T-cell (primary cell): ENCODE measurements around the gene IQSEC1. TPM values are rescaled to one million over a fixed set of nuclear protein-coding genes. Genes with fewer than 3 reads are reported as not detected.
A peak's percentile ranks its signal among the peaks of the same experiment; 100 is the strongest.

Source experiments
- ATAC-seq, 4 experiments: fragments of 200-7000 bp in 3 of 4; fragments of 150-1000 bp in 1 of 4; cut with Tn5 transposase; replicated peaks in 1 of 4; 1 replicate in 3 of 4; 2 replicates in 1 of 4; pipeline ENCODE4 v1.10.0; 2021; ENCODE audit warnings: moderate library complexity in 3 of 4, mild to moderate bottlenecking in 2 of 4, moderate number of reproducible peaks in 1 of 4
- CTCF ChIA-PET, 2 donors: fragments of 300-600 bp; sonication (Branson Sonifier 250); formaldehyde crosslinking; loops; one replicate each; lab custom pipeline; 2022; ENCODE audit warnings: antibody characterized with exemption in 2 of 2; lab: Charles Lee
- POLR2A ChIA-PET, 2 donors: fragments of 300-600 bp; sonication (Branson Sonifier 250); formaldehyde crosslinking; loops; one replicate each; lab custom pipeline; 2022; ENCODE audit warnings: antibody characterized with exemption in 2 of 2; lab: Charles Lee
- DNase-seq, 35 experiments: peaks; one replicate each; pipeline versions ENCODE4 v3.0.0 to v3.0.0-alpha.2; 2013 to 2023
- H3K27ac ChIP-seq: one replicate; pipeline ENCODE4 v1.5.1; 2013; ENCODE audit warnings: low read length
- H3K27me3 ChIP-seq, 2 experiments: replicated peaks in 1 of 2; 1 replicate in 1 of 2; 2 replicates in 1 of 2; pipeline versions ENCODE4 v1.6.1 to v1.7.0; 2013; ENCODE audit warnings: low read length in 1 of 2, mixed read lengths in 1 of 2; ENCODE audit not compliant: control insufficient read depth in 2 of 2, insufficient read depth in 2 of 2; ENCODE audit errors: extremely low read depth in 1 of 2
- H3K36me3 ChIP-seq, 2 donors: 1 replicate in 1 of 2; 2 replicates in 1 of 2; pipeline versions ENCODE4 v1.6.1 to v1.7.0; 2013; ENCODE audit warnings: low read length in 1 of 2; ENCODE audit not compliant: control insufficient read depth in 2 of 2, insufficient read depth in 1 of 2; ENCODE audit errors: extremely low read depth in 1 of 2
- H3K4me1 ChIP-seq, 2 experiments: 1 replicate in 1 of 2; 2 replicates in 1 of 2; pipeline versions ENCODE4 v1.6.1 to v1.7.0; 2013; ENCODE audit warnings: low read length in 2 of 2, mixed read lengths in 1 of 2; ENCODE audit not compliant: insufficient read depth in 2 of 2, control insufficient read depth in 1 of 2; ENCODE audit errors: extremely low read depth in 1 of 2
- H3K4me3 ChIP-seq, 2 donors: 1 replicate in 1 of 2; 2 replicates in 1 of 2; pipeline versions ENCODE4 v1.5.1 to v1.7.0; 2013; ENCODE audit warnings: mild to moderate bottlenecking in 2 of 2, low read length in 1 of 2, moderate library complexity in 1 of 2; ENCODE audit not compliant: control insufficient read depth in 1 of 2; ENCODE audit errors: extremely low read depth in 1 of 2
- H3K9me3 ChIP-seq: 2 replicates; pipeline ENCODE4 v1.7.0; 2013
- H3K27ac Mint-ChIP-seq, 2 donors: one replicate each; pipeline ENCODE4 v1.8.0; 2020 to 2021; ENCODE audit warnings: mild to moderate bottlenecking in 2 of 2, mixed read lengths in 2 of 2
- H3K27me3 Mint-ChIP-seq, 2 donors: one replicate each; pipeline ENCODE4 v1.8.0; 2021 to 2022; ENCODE audit warnings: mixed read lengths in 2 of 2
- H3K36me3 Mint-ChIP-seq: one replicate; pipeline ENCODE4 v1.8.0; 2021; ENCODE audit warnings: mixed read lengths
- H3K4me1 Mint-ChIP-seq, 3 donors: one replicate each; pipeline ENCODE4 v1.8.0; 2020 to 2022; ENCODE audit warnings: mixed read lengths in 3 of 3, mild to moderate bottlenecking in 1 of 3
- H3K4me3 Mint-ChIP-seq, 3 donors: one replicate each; pipeline ENCODE4 v1.8.0; 2020 to 2022; ENCODE audit warnings: mild to moderate bottlenecking in 3 of 3, mixed read lengths in 3 of 3, moderate library complexity in 3 of 3
- H3K9me3 Mint-ChIP-seq, 3 donors: one replicate each; pipeline ENCODE4 v1.8.0; 2020 to 2022; ENCODE audit warnings: mixed read lengths in 3 of 3
- WGBS: methylation state at CpG from one replicate; pipeline ENCODE4 v1.1.5; 2013; ENCODE audit warnings: missing lambda C conversion rate; ENCODE audit not compliant: insufficient coverage; 5-methylcytosine and 5-hydroxymethylcytosine counted together
- total RNA-seq, 35 experiments: library from RNA in 6 of 35; stranded (reverse) in 6 of 35; fragments of 120-200 nt in 1 of 35; gene quantifications; one replicate each; pipeline versions ENCODE4 v1.2.1 to v1.2.4 and lab custom pipeline; 2013 to 2026

The IQSEC1 gene
- total RNA-seq, 5 donors from 2014 or later (not counting 1 experiment from before 2014, with no cell fraction given): 73.7 to 113 (median 86.9) TPM

DNA sequence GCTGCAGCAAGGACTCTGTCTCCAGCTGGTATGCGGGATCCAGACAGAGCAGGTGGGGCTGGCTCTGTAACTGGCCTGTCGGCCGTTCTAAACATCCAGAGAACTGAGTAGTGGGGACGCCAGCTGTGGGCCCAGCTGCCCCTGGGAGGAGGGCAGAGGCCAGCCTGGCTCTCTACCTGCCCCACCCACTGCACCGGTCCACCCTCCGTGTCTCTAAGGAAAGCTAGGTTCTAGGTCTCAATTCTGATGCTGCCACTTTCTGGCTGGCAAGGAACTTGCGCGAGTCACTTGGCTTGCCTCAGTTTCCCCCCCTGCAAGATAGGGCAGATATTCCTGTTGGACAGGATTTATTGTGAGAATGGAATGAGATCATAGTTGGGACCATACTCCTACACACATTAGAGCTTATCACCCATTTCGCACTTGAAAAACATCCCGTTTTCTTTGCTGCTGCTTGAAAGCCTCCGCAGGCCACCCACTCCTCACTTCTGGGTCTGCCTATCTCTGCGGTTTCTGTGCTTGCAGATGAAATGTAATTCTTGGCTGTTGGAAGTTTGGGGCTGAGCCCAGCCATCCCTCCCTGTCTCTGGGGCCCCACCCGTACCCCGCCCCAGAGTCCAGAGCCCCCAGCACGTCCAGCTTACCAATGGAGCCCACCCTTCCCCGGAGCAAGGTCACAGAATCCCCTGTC is 65.8 kb downstream of the IQSEC1 start:
- H3K4me1 Mint-ChIP-seq: peaks cover 80 to 100% (median 99%) of the 10 kb centered on the region in 3 donors
- Histone ChIP-seq H3K27me3 (no peaks in the 10 kb centered on the region), H3K27ac (no peak overlapping the region), H3K4me1 (peaks cover 51 to 89% of the 10 kb centered on the region in 2 experiments), H3K4me3 (no peak overlapping the region), H3K9me3 (no peaks in the 10 kb centered on the region), H3K36me3 (peaks cover 0 to 32% of the 10 kb centered on the region in 2 donors)
- no peak for DNase-seq
- H3K36me3 Mint-ChIP-seq: peaks cover 14% of the 10 kb centered on the region
- no peaks in the 10 kb centered on the region for H3K27me3 Mint-ChIP-seq
- ChIA-PET CTCF (interaction anchor here (0.6 to 1.8 kb wide), 2 partner anchors 12 to 460 kb away, joined by 3 to 4 read pairs; no protein-coding TSS in a partner anchor), POLR2A (interaction anchor here in 1 of 2 donors (0.7 kb wide), 1 partner anchor 472 kb away, joined by 3 read pairs; no protein-coding TSS in a partner anchor)
- 90% methylated on average over 2 of the region's 16 CpGs for whole genome bisulfite sequencing
- H3K9me3 Mint-ChIP-seq: no peaks in the 10 kb centered on the region
- peak overlapping the region in 1 of 3 donors; percentile 89 for H3K4me3 Mint-ChIP-seq
- no peak for ATAC-seq
- peak overlapping the region; percentile 55 to 99 for H3K27ac Mint-ChIP-seq

DNA sequence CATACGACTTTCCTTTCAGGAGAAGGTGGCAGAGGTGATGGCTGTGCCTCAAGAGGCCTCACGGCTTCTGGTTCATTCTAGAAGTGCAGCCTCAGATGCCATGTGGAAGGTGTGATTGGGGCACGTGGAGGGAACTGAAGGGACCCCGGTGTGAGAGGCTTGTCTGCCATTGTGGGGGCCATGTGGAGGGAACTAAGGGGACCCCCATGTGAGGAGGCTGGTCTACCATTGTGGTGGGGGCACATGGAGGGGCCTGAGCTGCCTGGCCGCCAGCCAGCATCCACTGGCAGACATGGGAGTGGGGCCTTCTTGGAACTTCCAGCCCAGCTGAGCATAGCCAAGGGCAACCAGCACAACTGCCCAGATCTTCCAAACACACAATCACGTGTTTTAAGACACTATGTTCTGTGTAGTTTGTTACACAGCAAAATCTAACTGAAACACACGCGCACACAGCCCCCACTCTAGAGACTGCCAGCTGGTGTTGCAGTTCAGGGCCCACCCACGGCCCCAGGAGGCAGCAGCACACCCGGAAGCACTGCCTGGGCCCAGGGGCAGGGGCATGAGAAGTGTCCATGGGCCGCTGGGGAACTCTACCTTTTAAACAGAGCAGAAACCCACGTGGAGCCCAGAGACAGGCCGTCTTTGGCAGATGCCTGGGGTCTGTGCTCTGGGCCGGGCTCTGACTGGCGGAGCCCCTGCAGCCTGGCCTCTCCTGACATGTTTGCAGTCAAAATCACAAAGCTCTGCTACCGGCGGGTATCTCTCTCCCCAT is 66.8 kb downstream of the IQSEC1 start:
- peak overlapping the region; percentile 72 to 81 for H3K27ac Mint-ChIP-seq
- ChIA-PET POLR2A (no interaction called here), CTCF (interaction anchor here in 1 of 2 donors (1.8 kb wide), 1 partner anchor 11 kb away, joined by 4 read pairs; no protein-coding TSS in a partner anchor)
- H3K4me1 Mint-ChIP-seq: peaks cover 78 to 98% (median 97%) of the 10 kb centered on the region in 3 donors
- peaks cover 46 to 87% of the 10 kb centered on the region in 2 experiments for H3K4me1 ChIP-seq
- H3K36me3 ChIP-seq: peaks cover 3 to 35% of the 10 kb centered on the region in 2 donors
- 94% methylated on average over 12 of the region's 17 CpGs for WGBS
- no peaks in the 10 kb centered on the region for H3K9me3 ChIP-seq
- no peak overlapping the region for H3K27ac ChIP-seq
- DNase-seq (no peak), ATAC-seq (no peak)
- H3K4me3 ChIP-seq: no peak overlapping the region
- H3K9me3 Mint-ChIP-seq: no peaks in the 10 kb centered on the region
- peak overlapping the region in 1 of 3 donors; percentile 89 for H3K4me3 Mint-ChIP-seq
- H3K27me3 ChIP-seq: no peaks in the 10 kb centered on the region
- H3K36me3 Mint-ChIP-seq: peaks cover 20% of the 10 kb centered on the region
- no peaks in the 10 kb centered on the region for H3K27me3 Mint-ChIP-seq

DNA sequence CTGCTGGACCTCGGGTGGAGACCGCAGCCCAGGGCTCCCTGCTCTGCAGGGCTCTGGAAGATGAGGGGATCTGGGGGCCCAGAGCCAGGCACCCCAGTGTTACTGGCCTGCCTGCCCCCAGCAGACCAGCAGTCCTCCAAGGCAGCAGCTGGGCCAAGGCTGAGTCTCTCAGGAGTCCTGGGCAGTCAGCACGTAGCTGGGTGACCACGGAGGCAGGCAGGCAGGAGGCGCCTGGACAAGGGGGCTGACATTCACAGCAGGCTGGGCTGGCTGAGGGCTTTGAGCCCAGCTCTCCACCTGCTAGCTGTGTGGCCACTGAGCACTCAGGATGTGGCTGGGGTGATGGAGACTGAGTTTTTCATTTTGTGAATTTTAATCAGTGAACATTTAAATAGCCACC is 67.9 kb downstream of the IQSEC1 start:
- no peak for DNase-seq
- Histone ChIP-seq H3K4me3 (no peak overlapping the region), H3K27me3 (no peaks in the 10 kb centered on the region), H3K4me1 (peaks cover 35 to 79% of the 10 kb centered on the region in 2 experiments), H3K9me3 (no peaks in the 10 kb centered on the region), H3K27ac (no peak overlapping the region), H3K36me3 (peaks cover 8 to 44% of the 10 kb centered on the region in 2 donors)
- no peaks in the 10 kb centered on the region for H3K9me3 Mint-ChIP-seq
- peaks cover 71 to 96% (median 94%) of the 10 kb centered on the region in 3 donors for H3K4me1 Mint-ChIP-seq
- ATAC-seq: no peak
- peak overlapping the region in 1 of 3 donors; percentile 26 for H3K4me3 Mint-ChIP-seq
- 94% methylated on average over 5 of the region's 5 CpGs for WGBS
- no peaks in the 10 kb centered on the region for H3K27me3 Mint-ChIP-seq
- ChIA-PET CTCF (interaction anchor here in 1 of 2 donors (2.2 kb wide), 1 partner anchor 10 kb away, joined by 8 read pairs; no protein-coding TSS in a partner anchor), POLR2A (interaction anchor here in 1 of 2 donors (1.3 kb wide), 1 partner anchor 15 kb away, joined by 4 read pairs; no protein-coding TSS in a partner anchor)
- peak overlapping the region; percentile 67 to 81 for H3K27ac Mint-ChIP-seq
- peaks cover 24% of the 10 kb centered on the region for H3K36me3 Mint-ChIP-seq

DNA sequence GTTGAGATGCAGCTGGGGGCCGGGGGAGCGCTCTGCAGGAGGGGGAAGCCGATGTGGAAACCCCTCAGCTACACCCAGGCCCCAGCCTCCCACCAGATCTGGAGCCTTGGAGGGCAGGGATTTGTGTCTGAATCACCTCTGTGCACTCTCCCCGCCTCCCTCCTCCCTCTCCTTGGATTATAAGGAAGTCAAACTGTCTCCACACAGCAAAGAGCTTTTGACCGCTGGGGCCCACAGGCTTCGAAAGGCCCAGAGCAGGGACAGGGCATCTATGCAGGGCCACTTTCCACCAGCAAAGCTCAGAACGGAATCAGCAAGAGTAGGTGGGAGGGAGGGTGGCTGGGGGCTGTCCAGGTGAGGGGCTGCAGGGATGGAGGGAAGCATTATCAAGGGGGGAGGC is 68.9 kb downstream of the IQSEC1 start:
- DNase-seq (no peak), ATAC-seq (no peak)
- H3K4me3 ChIP-seq: no peak overlapping the region
- peaks cover 26 to 73% of the 10 kb centered on the region in 2 experiments for H3K4me1 ChIP-seq
- POLR2A ChIA-PET: interaction anchor here in 1 of 2 donors (1.3 kb wide), 1 partner anchor 14 kb away, joined by 4 read pairs; no protein-coding TSS in a partner anchor
- Mint-ChIP-seq H3K4me3 (peak overlapping the region in 1 of 3 donors; percentile 2), H3K9me3 (no peaks in the 10 kb centered on the region), H3K4me1 (peaks cover 71 to 96% (median 94%) of the 10 kb centered on the region in 3 donors), H3K27ac (peak overlapping the region; percentile 56 to 71), H3K27me3 (no peaks in the 10 kb centered on the region), H3K36me3 (peaks cover 27% of the 10 kb centered on the region)
- H3K27me3 ChIP-seq: no peaks in the 10 kb centered on the region
- H3K36me3 ChIP-seq: peaks cover 8 to 47% of the 10 kb centered on the region in 2 donors
- no peaks in the 10 kb centered on the region for H3K9me3 ChIP-seq
- no peak overlapping the region for H3K27ac ChIP-seq
- CTCF ChIA-PET: interaction anchor here in 1 of 2 donors (2.2 kb wide), 1 partner anchor 9 kb away, joined by 8 read pairs; no protein-coding TSS in a partner anchor
- no CpG with 5 or more reads among the region's 7 CpGs for WGBS

DNA sequence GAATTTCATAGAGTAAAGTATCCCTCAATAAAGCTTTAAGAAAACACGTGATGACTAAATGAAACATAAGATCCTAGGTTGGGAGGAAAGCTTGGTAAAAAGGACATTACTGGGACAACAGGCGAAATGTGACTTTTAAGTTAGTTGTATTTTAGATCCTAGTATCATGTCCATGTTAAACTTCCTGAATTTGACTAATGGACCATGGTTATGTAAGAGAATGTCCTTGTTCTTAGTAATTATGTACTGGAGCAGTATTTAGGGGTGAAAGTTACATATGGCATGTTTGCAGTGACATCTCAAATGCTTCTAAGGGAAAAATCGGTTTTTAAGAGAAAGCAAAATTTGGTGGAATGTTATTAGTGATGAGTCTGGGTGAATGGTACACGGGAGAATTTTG is 69.6 kb downstream of the IQSEC1 start:
- peak overlapping the region; percentile 7 for H3K27ac ChIP-seq
- CTCF ChIA-PET: interaction anchor here in 1 of 2 donors (2.2 kb wide), 1 partner anchor 8 kb away, joined by 8 read pairs; no protein-coding TSS in a partner anchor
- peak overlapping the region in 1 of 3 donors; percentile 2 for H3K4me3 Mint-ChIP-seq

More for the DNA sequence above, 69.6 kb downstream of the IQSEC1 start:
- DNase-seq (no peak), ATAC-seq (no peak)
- Histone ChIP-seq H3K27me3 (no peaks in the 10 kb centered on the region), H3K9me3 (no peaks in the 10 kb centered on the region), H3K4me1 (peaks cover 18 to 73% of the 10 kb centered on the region in 2 experiments), H3K4me3 (no peak overlapping the region), H3K36me3 (peaks cover 11 to 48% of the 10 kb centered on the region in 2 donors)
- no peaks in the 10 kb centered on the region for H3K27me3 Mint-ChIP-seq
- no peaks in the 10 kb centered on the region for H3K9me3 Mint-ChIP-seq
- peaks cover 71 to 96% (median 94%) of the 10 kb centered on the region in 3 donors for H3K4me1 Mint-ChIP-seq
- H3K27ac Mint-ChIP-seq: peak overlapping the region; percentile 56 to 69
- H3K36me3 Mint-ChIP-seq: peaks cover 28% of the 10 kb centered on the region
- POLR2A ChIA-PET: interaction anchor here in 1 of 2 donors (0.6 kb wide), 1 partner anchor 11 kb away, joined by 3 read pairs; no protein-coding TSS in a partner anchor
- WGBS: 88% methylated on average over 1 of the region's 4 CpGs
